HG03135 (cell line): ENCODE measurements around the gene HACE1.
"Not testable (repeated sequence)": the region's sequence is repeated elsewhere in the genome, so short reads cannot be mapped to it uniquely, and the experiment has no call there.

Experiments used
- ATAC-seq: cut with Tn5 transposase; IDR thresholded peaks from one replicate; pipeline ENCODE4 v1.9.1; 2021; ENCODE audit warnings: mild to moderate bottlenecking, moderate library complexity; ENCODE audit not compliant: unreplicated experiment

HACE1 gene

GRCh38 chr6:104739124-104739523 lies 120.6 kb downstream of the HACE1 start:
- ATAC-seq = not testable (repeated sequence)

- ATAC-seq = not testable (repeated sequence)
Measured at GRCh38 chr6:104737567-104737966, 122.2 kb downstream of the HACE1 start.

DNA sequence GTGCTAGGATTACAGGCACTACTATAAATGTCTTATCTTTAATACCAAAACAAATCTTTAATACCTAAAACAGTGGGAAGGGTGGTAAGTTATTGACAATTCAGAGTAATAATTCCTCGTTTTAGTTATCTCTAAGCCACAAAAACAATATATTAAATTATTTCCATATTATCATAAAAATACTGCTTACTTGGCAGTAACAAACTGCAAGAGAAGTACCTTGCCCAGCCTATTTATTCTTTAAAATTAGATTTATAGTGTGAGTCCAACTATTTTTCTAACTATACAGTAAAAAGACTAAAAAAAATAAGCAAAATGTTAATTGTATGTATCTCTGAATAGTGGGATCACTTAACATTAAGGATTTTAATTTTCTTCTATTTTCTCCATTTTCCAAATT lies 123.2 kb downstream of the HACE1 start:
- no peak for ATAC-seq

GRCh38 chr6:104730450-104730849 lies 129.3 kb downstream of the HACE1 start:
- no peak for ATAC-seq

GRCh38 chr6:104729433-104729832 lies 130.3 kb downstream of the HACE1 start:
- ATAC-seq = no peak

- ATAC-seq = no peak
Measured at GRCh38 chr6:104728448-104728847, 131.3 kb downstream of the HACE1 start.

- ATAC-seq = no peak
Measured at GRCh38 chr6:104718672-104719071, 141.0 kb downstream of the HACE1 start.

GRCh38 chr6:104716858-104717257 lies 142.9 kb downstream of the HACE1 start:
- ATAC-seq = no peak

GRCh38 chr6:104714796-104715195 lies 144.9 kb downstream of the HACE1 start:
- no peak for ATAC-seq

- ATAC-seq = no peak
Measured at GRCh38 chr6:104713982-104714381, 145.7 kb downstream of the HACE1 start.

- no peak for ATAC-seq
Measured at GRCh38 chr6:104711371-104711770, 148.3 kb downstream of the HACE1 start.

GRCh38 chr6:104710543-104711335 lies 149.0 kb downstream of the HACE1 start:
- ATAC-seq = no peak

- ATAC-seq = no peak
Measured at GRCh38 chr6:104705916-104706442, 153.7 kb downstream of the HACE1 start.

GRCh38 chr6:104705095-104705707 lies 154.5 kb downstream of the HACE1 start:
- no peak for ATAC-seq

GRCh38 chr6:104704191-104704590 lies 155.5 kb downstream of the HACE1 start:
- ATAC-seq = no peak

DNA sequence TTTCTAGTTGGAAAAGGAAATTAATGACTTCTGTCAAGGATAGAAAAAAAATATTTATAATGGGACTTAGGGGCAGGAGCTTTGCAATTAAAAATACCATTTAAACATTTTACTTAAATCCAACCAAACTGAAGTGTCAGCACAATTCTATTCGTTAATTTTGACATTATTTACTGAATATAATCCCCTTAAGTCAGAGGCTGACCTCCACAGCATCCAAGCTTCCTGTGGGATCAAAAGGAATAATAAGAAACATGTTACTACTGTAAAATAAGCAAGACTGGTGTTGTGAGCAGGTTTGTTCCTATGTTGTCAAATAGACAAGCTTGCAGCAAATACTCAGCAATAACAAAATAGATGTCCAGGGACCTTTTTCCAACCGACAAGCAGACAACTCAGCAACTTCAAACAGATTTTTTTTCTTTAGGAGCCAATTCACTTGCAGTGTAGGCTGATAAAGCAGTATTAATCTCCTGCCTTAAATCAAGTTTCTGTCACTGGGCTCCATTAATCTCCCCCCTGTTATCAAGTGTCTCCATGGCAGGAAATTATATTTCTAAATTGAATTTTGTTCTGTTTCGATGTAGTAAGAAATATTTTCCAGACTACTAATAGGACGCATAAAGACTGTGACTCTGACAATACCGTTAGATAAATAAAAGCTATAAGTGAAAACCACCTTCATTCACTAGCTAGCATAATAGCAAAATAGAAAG lies 157.4 kb downstream of the HACE1 start:
- ATAC-seq = no peak

DNA sequence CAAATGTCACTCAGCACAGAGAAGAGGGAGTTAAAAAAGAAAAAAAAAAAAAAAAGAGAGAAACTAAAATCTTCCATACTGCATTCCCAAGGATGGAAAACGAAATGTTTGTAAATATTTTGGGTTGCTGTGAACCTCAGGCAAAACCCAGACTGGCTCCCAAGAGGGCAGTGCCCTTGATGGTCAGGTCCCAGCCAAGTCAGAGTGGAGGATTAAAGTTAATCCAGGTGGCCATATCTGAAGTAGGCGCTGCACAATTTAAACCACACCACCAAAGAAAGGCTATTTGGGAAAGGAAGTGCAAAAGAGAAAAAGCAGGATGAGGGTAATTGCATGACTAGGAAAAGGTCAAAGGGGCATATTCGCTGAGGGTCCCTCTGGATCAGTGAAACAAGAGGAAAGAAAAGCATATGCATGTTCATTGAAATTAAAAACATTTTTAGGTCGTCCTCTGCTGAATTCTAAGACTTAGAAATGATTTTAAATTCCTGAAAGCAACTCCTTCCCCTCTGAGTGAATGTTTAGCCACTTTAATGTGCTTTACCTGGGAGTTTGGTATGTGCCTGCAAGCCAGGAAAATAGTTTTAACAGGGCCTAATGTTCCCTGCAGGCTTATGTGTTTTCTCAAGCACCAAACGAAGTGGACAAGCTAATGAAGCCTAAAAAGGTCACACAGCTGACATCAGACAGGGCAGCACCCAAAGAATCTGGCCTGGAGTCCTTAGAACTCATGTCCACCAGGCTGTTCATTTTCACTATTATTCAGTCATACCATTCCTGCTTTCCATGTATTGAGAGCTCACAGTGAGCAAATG lies 159.1 kb downstream of the HACE1 start:
- ATAC-seq = no peak

- no peak for ATAC-seq
Measured at GRCh38 chr6:104699593-104700329, 160.0 kb downstream of the HACE1 start.

DNA sequence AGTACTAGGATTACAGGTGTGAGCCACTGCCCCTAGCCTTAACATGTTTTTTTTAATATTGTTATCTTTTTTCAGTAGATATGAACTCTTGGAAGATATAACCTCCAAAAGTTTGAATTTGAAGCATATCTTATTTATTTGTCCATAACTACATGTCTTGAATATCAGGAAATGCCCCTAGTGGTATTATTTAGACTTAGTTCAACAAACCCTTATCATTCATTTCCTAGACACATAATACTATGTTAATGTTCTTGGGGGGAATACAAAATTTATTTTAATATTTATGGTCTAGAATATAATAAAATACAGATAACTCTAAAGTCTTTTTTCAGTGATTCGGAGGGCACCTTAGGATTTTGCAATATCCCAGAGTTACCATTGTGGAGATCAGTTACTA lies 160.7 kb downstream of the HACE1 start:
- ATAC-seq = no peak

GRCh38 chr6:104692008-104692407 lies 167.7 kb downstream of the HACE1 start:
- ATAC-seq = no peak
